Measurements from ENCODE around the gene DEPDC5. TPM values are rescaled to one million over a fixed set of nuclear protein-coding genes. Genes with fewer than 3 reads are reported as not detected.
"Not testable (repeated sequence)": the region's sequence is repeated elsewhere in the genome, so short reads cannot be mapped to it uniquely, and the experiment has no call there.

DEPDC5 gene
- total RNA-seq (2014; rRNA removed; shearing (Covaris generic)): 10.6 and 15.1 TPM in 2 replicates
- polyA plus RNA-seq (2015; cell fraction: cytosol; rRNA removed): 12.6 and 15.5 TPM in 2 replicates
- polyA plus RNA-seq (2015; cell fraction: nucleus; rRNA removed): 31.1 and 52.5 TPM in 2 replicates

- DNase-seq (ENCODE audit: low read depth, low spot score): peak; percentile 96
- in situ Hi-C loops (cut with HindIII; ENCODE audit: low pct_unique_long_range_greater_than_20kb, low sequenced_read_pairs): no loop called here
These were observed at the start of gene DEPDC5 for GRCh38 chr22:31753634-31754501. Gene DEPDC5 (plus strand): TSS chr22:31754019. CDS start chr22:31754922, 903 bp downstream.

- in situ Hi-C loops (cut with HindIII; ENCODE audit: low pct_unique_long_range_greater_than_20kb, low sequenced_read_pairs): loop anchor here (25.0 kb wide), 1 partner anchor 255 kb away; no protein-coding TSS in a partner anchor
- DNase-seq (ENCODE audit: low read depth, low spot score): no peak
These were observed 46.3 kb upstream of the DEPDC5 start for GRCh38 chr22:31707519-31707918.

- not testable (repeated sequence) for DNase-seq (ENCODE audit: low read depth, low spot score)
- in situ Hi-C loops (cut with HindIII; ENCODE audit: low pct_unique_long_range_greater_than_20kb, low sequenced_read_pairs): loop anchor here (25.0 kb wide), 1 partner anchor 251 kb away; no protein-coding TSS in a partner anchor
These were observed 42.6 kb upstream of the DEPDC5 start for GRCh38 chr22:31711226-31711625.

- DNase-seq (ENCODE audit: low read depth, low spot score): no peak
- in situ Hi-C loops (cut with HindIII; ENCODE audit: low pct_unique_long_range_greater_than_20kb, low sequenced_read_pairs): loop anchor here (25.0 kb wide), 1 partner anchor 247 kb away; no protein-coding TSS in a partner anchor
These were observed 38.6 kb upstream of the DEPDC5 start for GRCh38 chr22:31715147-31715778.

GRCh38 chr22:31719850-31720471 lies 33.9 kb upstream of the DEPDC5 start:
- DNase-seq (ENCODE audit: low read depth, low spot score): no peak
- in situ Hi-C loops (cut with HindIII; ENCODE audit: low pct_unique_long_range_greater_than_20kb, low sequenced_read_pairs): loop anchor here (25.0 kb wide), 1 partner anchor 242 kb away; no protein-coding TSS in a partner anchor

GRCh38 chr22:31723723-31724122 lies 30.1 kb upstream of the DEPDC5 start:
- in situ Hi-C loops (cut with HindIII; ENCODE audit: low pct_unique_long_range_greater_than_20kb, low sequenced_read_pairs): loop anchor here (25.0 kb wide), 1 partner anchor 239 kb away; no protein-coding TSS in a partner anchor

GRCh38 chr22:31726692-31727091 lies 27.1 kb upstream of the DEPDC5 start:
- DNase-seq (ENCODE audit: low read depth, low spot score): no peak

More at GRCh38 chr22:31723723-31724122, 30.1 kb upstream of the DEPDC5 start:
- DNase-seq (ENCODE audit: low read depth, low spot score): no peak

GRCh38 chr22:31728857-31729256 lies 25.0 kb upstream of the DEPDC5 start:
- in situ Hi-C loops (cut with HindIII; ENCODE audit: low pct_unique_long_range_greater_than_20kb, low sequenced_read_pairs): no loop called here
- DNase-seq (ENCODE audit: low read depth, low spot score): peak; percentile 69

More at GRCh38 chr22:31726692-31727091, 27.1 kb upstream of the DEPDC5 start:
- in situ Hi-C loops (cut with HindIII; ENCODE audit: low pct_unique_long_range_greater_than_20kb, low sequenced_read_pairs): no loop called here

- peak; percentile 45 for DNase-seq (ENCODE audit: low read depth, low spot score)
These were observed 23.5 kb upstream of the DEPDC5 start for GRCh38 chr22:31730344-31730711.

GRCh38 chr22:31732089-31732829 lies 21.6 kb upstream of the DEPDC5 start:
- in situ Hi-C loops (cut with HindIII; ENCODE audit: low pct_unique_long_range_greater_than_20kb, low sequenced_read_pairs): no loop called here
- no peak for DNase-seq (ENCODE audit: low read depth, low spot score)

More at GRCh38 chr22:31730344-31730711, 23.5 kb upstream of the DEPDC5 start:
- in situ Hi-C loops (cut with HindIII; ENCODE audit: low pct_unique_long_range_greater_than_20kb, low sequenced_read_pairs): no loop called here

GRCh38 chr22:31733580-31734079 lies 20.2 kb upstream of the DEPDC5 start:
- DNase-seq (ENCODE audit: low read depth, low spot score): no peak
- in situ Hi-C loops (cut with HindIII; ENCODE audit: low pct_unique_long_range_greater_than_20kb, low sequenced_read_pairs): no loop called here

- DNase-seq (ENCODE audit: low read depth, low spot score): no peak
- in situ Hi-C loops (cut with HindIII; ENCODE audit: low pct_unique_long_range_greater_than_20kb, low sequenced_read_pairs): no loop called here
These were observed 19.3 kb upstream of the DEPDC5 start for GRCh38 chr22:31734512-31734911.

- DNase-seq (ENCODE audit: low read depth, low spot score): no peak
- in situ Hi-C loops (cut with HindIII; ENCODE audit: low pct_unique_long_range_greater_than_20kb, low sequenced_read_pairs): no loop called here
These were observed 17.4 kb upstream of the DEPDC5 start for GRCh38 chr22:31736458-31736857.

- in situ Hi-C loops (cut with HindIII; ENCODE audit: low pct_unique_long_range_greater_than_20kb, low sequenced_read_pairs): no loop called here
- DNase-seq (ENCODE audit: low read depth, low spot score): no peak
These were observed 15.9 kb upstream of the DEPDC5 start for GRCh38 chr22:31737932-31738331.

- in situ Hi-C loops (cut with HindIII; ENCODE audit: low pct_unique_long_range_greater_than_20kb, low sequenced_read_pairs): no loop called here
- DNase-seq (ENCODE audit: low read depth, low spot score): no peak
These were observed 15.3 kb upstream of the DEPDC5 start for GRCh38 chr22:31738566-31738965.

GRCh38 chr22:31739795-31740201 lies 14.0 kb upstream of the DEPDC5 start:
- no peak for DNase-seq (ENCODE audit: low read depth, low spot score)
- in situ Hi-C loops (cut with HindIII; ENCODE audit: low pct_unique_long_range_greater_than_20kb, low sequenced_read_pairs): no loop called here

- DNase-seq (ENCODE audit: low read depth, low spot score); in situ Hi-C loops (cut with HindIII; ENCODE audit: low pct_unique_long_range_greater_than_20kb, low sequenced_read_pairs): not testable (repeated sequence)
These were observed 13.5 kb upstream of the DEPDC5 start for GRCh38 chr22:31740314-31740713.

Measured in SK-MEL-5 (cell line).